Body of pancreas (tissue), 4 donors: ENCODE results near the gene MRPS24. TPM values are rescaled to one million over a fixed set of nuclear protein-coding genes. Genes with fewer than 3 reads are reported as not detected.

Experiments used
- ATAC-seq: fragments of 150-250 bp; one replicate; pipeline ENCODE4 v1.9.1; 2016
- DNase-seq, 4 donors: peaks; one replicate each; pipeline ENCODE4 v3.0.0-alpha.2; 2019
- H3K27ac ChIP-seq, 4 donors: fragments of 200-600 bp; sonication (generic); 1 replicate in 3 of 4; 2 replicates in 1 of 4; pipeline versions ENCODE4 v1.5.1 to v1.6.1; 2016 to 2019; ENCODE audit warnings: mild to moderate bottlenecking in 1 of 4, mixed read lengths in 1 of 4, moderate library complexity in 1 of 4
- H3K27me3 ChIP-seq, 2 donors: fragments of 200-600 bp; sonication (generic); one replicate each; pipeline ENCODE4 v1.6.0; 2016; ENCODE audit warnings: mild to moderate bottlenecking in 1 of 2
- H3K36me3 ChIP-seq, 2 donors: fragments of 200-600 bp; sonication (generic); replicated peaks in 1 of 2; 2 replicates each; pipeline ENCODE4 v1.5.1; 2016; ENCODE audit warnings: low read depth in 2 of 2; ENCODE audit not compliant: insufficient read depth in 1 of 2
- H3K4me1 ChIP-seq: fragments of 200-600 bp; sonication (generic); one replicate; pipeline ENCODE4 v1.6.0; 2016
- H3K4me3 ChIP-seq, 2 donors: fragments of 200-600 bp; sonication (generic); 1 replicate in 1 of 2; 2 replicates in 1 of 2; pipeline ENCODE4 v1.5.1; 2016 to 2019
- H3K9me3 ChIP-seq, 3 donors: fragments of 200-600 bp; sonication (generic); 1 replicate in 2 of 3; 2 replicates in 1 of 3; pipeline ENCODE4 v1.5.1; 2016
- POLR2A ChIP-seq, 3 donors: fragments of 450-650 bp; IDR thresholded peaks; one replicate each; pipeline ENCODE4 v1.6.1; 2016; ENCODE audit warnings: antibody characterized with exemption in 3 of 3, mild to moderate bottlenecking in 2 of 3
- WGBS, 2 donors: methylation state at CpG; one replicate each; pipeline ENCODE4 v1.1.5; 2017; 5-methylcytosine and 5-hydroxymethylcytosine counted together
- intact Hi-C: fragments of 100-400 bp; cut with DNase I; formaldehyde crosslinking; loops from one replicate; pipeline ENCODE4 v1.15.1; 2023
- total RNA-seq, 2 donors: library from RNA; depleted of rRNA; stranded (reverse); fragments of >200 nt; gene quantifications; one replicate each; pipeline ENCODE4 v1.1.0, GENCODE V29; 2016
- TF ChIP-seq, protein P1 (sequence below), 7 experiments: fragments of 450-650 bp in 4 of 7; fragments of 200-600 bp in 3 of 7; sonication (generic) in 3 of 7; IDR thresholded peaks; one replicate each; pipeline ENCODE4 v1.5.1; 2016 to 2019; ENCODE audit warnings: antibody characterized with exemption in 7 of 7

Gene MRPS24
- total RNA-seq = 10 to 100 TPM; 81.7 to 99.9 TPM

DNA sequence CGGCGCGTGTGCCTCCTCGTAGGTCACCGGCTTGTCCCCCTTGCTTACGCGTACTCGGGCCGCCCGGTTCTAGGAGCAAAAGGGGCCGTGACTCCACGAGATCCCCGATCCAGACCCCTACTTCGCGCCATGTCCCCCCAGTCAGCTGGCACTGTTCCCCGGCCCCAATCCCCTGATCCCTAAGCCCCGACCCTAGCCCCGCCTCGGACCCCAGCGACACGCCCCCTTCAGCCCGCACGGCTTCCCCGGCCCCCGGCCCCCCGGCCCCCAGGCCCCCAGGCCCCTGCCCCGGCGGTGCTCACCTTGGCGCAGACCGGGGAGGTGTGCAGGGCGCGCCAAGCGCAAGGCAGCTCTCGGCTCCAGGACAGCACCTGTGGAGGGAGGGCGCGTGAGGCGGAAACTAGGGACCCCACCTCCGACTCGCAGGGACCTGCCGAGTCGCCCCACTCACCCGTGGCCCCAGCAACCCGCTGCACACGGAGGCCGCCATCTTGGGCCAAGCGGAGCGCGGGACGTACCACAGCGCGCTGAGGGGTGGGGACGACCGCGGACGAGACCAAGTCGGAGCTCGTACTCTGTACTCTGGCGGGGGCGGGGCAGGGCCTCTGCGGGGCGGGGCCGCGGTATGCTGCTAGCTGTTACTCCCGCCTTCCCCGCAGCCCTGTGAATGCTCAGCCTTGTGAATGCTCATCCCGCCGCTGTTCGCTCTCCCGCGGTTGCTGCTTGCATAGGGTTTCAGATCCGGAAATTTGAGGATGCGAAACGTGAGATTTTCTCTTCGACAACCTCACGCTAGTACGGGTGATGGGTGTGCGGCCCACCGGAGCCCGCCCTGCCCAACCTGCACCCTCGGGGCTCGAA is at the start of gene MRPS24:
Gene MRPS24 (minus strand): TSS at position 512 of the 861 bp plus-strand sequence. CDS start 22 bp downstream, at position 490.
- Histone ChIP-seq H3K4me1 (peaks cover 16% of the 10 kb centered on the region), H3K9me3 (no peaks in the 10 kb centered on the region), H3K27ac (peak within 1 kb of the TSS; percentile 36 to 83 (median 76)), H3K27me3 (no peaks in the 10 kb centered on the region), H3K4me3 (peak within 1 kb of the TSS; percentile 92 to 98), H3K36me3 (peaks cover 0 to 6% of the 10 kb centered on the region in 2 donors)
- ATAC-seq (peak; percentile 100), DNase-seq (peak; percentile 95 to 98 (median 96))
- WGBS, 2 donors = 0 to 1% methylated on average over 42 to 71 of the region's 81 CpGs
- intact Hi-C loops = loop anchor here (10.0 kb wide), 1 partner anchor 56 kb away; the partner anchor contains the start of gene UBE2D4
- peak; percentile 32 to 68 (median 68) for TF ChIP-seq POLR2A (IDR thresholded peaks at IDR 0.05)
- TF ChIP-seq, protein P1, sequence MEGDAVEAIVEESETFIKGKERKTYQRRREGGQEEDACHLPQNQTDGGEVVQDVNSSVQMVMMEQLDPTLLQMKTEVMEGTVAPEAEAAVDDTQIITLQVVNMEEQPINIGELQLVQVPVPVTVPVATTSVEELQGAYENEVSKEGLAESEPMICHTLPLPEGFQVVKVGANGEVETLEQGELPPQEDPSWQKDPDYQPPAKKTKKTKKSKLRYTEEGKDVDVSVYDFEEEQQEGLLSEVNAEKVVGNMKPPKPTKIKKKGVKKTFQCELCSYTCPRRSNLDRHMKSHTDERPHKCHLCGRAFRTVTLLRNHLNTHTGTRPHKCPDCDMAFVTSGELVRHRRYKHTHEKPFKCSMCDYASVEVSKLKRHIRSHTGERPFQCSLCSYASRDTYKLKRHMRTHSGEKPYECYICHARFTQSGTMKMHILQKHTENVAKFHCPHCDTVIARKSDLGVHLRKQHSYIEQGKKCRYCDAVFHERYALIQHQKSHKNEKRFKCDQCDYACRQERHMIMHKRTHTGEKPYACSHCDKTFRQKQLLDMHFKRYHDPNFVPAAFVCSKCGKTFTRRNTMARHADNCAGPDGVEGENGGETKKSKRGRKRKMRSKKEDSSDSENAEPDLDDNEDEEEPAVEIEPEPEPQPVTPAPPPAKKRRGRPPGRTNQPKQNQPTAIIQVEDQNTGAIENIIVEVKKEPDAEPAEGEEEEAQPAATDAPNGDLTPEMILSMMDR (IDR thresholded peaks at IDR 0.05) = peak in 1 of 7 experiments; percentile 11

DNA sequence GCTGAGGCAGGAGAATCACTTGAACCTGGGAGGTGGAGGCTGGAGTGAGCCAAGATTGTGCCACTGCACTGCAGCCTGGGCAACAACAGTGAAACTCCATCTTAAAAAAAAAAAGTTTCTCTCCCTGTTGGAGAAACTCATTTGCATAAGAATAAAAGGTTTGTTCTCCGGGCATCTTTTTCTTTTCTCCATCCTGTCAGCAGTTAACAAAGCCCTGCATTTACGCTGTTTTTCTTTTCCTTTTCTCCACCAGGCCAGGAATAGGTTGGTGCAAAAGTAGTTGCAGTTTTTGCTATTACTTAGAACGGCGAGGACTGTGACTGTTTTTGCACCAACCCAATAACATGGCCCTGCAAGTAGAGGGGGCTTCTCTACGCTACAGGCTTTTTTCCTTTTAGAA is 46.6 kb upstream of the MRPS24 start:
- 93 to 96% methylated on average over 5 of the region's 5 CpGs for WGBS, 2 donors
- ATAC-seq = no peak

GRCh38 chr7:43914795-43915194 is 45.5 kb upstream of the MRPS24 start:
- TF ChIP-seq, protein P1 (IDR thresholded peaks at IDR 0.05) = no peak
- TF ChIP-seq POLR2A (IDR thresholded peaks at IDR 0.05) = no peak
- no peak for DNase-seq
- Histone ChIP-seq H3K27ac (no peak overlapping the region), H3K4me3 (no peak overlapping the region), H3K27me3 (no peaks in the 10 kb centered on the region), H3K4me1 (no peaks in the 10 kb centered on the region), H3K9me3 (no peaks in the 10 kb centered on the region), H3K36me3 (no peaks in the 10 kb centered on the region)
- 89 to 93% methylated on average over 5 of the region's 5 CpGs for WGBS, 2 donors
- intact Hi-C loops = no loop called here
- ATAC-seq = no peak

More for the DNA sequence above, 46.6 kb upstream of the MRPS24 start:
- Histone ChIP-seq H3K27ac (no peak overlapping the region), H3K36me3 (no peaks in the 10 kb centered on the region), H3K9me3 (no peaks in the 10 kb centered on the region), H3K4me1 (peaks cover 8% of the 10 kb centered on the region), H3K27me3 (no peaks in the 10 kb centered on the region), H3K4me3 (no peak overlapping the region)
- no peak for DNase-seq
- intact Hi-C loops = no loop called here
- no peak for TF ChIP-seq POLR2A (IDR thresholded peaks at IDR 0.05)
- TF ChIP-seq, protein P1 (IDR thresholded peaks at IDR 0.05) = no peak

DNA sequence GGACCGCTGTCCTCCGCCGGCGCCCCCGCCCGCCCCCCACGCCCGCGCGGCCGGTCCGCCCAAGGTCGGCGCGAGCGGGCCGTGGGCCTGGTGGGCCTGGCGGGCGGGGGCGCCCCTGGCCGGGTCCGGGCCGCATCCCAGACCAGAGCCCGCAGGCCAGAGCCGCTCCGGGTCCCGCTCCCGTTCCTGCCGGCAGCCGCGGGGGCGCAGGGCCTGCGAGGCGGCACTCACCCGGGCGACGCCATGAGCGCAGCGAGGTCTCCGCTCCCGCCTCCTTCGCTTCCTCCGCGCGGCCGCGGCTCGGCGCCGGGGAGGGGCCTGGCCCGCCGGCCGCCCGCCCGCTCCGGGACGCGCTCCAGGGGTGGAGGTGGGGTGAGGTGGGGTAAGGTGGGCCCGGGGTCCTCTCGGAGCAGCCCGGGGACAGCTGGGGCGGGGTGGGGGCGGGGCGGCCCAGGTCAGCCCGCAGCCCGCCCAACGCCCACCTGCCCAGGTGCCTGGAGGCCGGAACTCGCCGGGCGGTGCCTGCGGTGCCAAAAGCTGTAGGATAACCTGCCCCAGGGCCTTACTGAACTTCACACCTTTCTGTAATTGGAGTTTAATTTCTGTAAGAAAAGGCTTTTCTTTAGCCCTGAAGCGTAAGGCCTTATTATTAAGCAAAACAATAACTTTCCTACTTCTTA is 37.2 kb upstream of the MRPS24 start, which contains the start of gene URGCP:
Gene URGCP (minus strand): TSS at position 266 of the 680 bp plus-strand sequence. CDS start 21 bp downstream, at position 245.
- intact Hi-C loops = no loop called here

More for the DNA sequence above, 37.2 kb upstream of the MRPS24 start, which contains the start of gene URGCP:
- H3K4me3 ChIP-seq = peak within 1 kb of the TSS; percentile 38 to 44
- no peaks in the 10 kb centered on the region for H3K27me3 ChIP-seq
- ATAC-seq (peak; percentile 78), DNase-seq (peak; percentile 42 to 63 (median 55))
- H3K27ac ChIP-seq = peak within 1 kb of the TSS; percentile 76 to 91 (median 85)
- TF ChIP-seq, protein P1 (IDR thresholded peaks at IDR 0.05) = peak in 1 of 7 experiments; percentile 1
- peak in 1 of 3 donors; percentile 32 for TF ChIP-seq POLR2A (IDR thresholded peaks at IDR 0.05)
- WGBS, 2 donors = 1 to 4% methylated on average over 8 to 52 of the region's 73 CpGs
- H3K9me3 ChIP-seq = no peaks in the 10 kb centered on the region
- H3K4me1 ChIP-seq = peaks cover 36% of the 10 kb centered on the region
- H3K36me3 ChIP-seq = no peaks in the 10 kb centered on the region
